Astrocyte (in vitro differentiated cells and primary cell): Measurements from ENCODE around the gene VAMP8. TPM values are rescaled to one million over a fixed set of nuclear protein-coding genes. Genes with fewer than 3 reads are reported as not detected.

Source experiments
- DNase-seq: peaks from one replicate; pipeline ENCODE4 v3.0.0-alpha.2; 2010; ENCODE audit warnings: low read depth
- FAIRE-seq: peaks from 2 replicates; lab custom pipeline; 2011; peaks lifted over from hg19 to GRCh38; lab: Jason Lieb, UNC
- H2AFZ ChIP-seq: 2 replicates; pipeline ENCODE4 v1.6.0; 2012; ENCODE audit warnings: low read depth, low read length, inconsistent platforms
- H3K27ac ChIP-seq: 2 replicates; pipeline ENCODE4 v1.5.1; 2011; ENCODE audit warnings: low read depth, low read length, inconsistent platforms
- H3K27me3 ChIP-seq: 2 replicates; pipeline ENCODE4 v1.6.0; 2011; ENCODE audit warnings: low read length, inconsistent platforms; ENCODE audit not compliant: insufficient read depth
- H3K36me3 ChIP-seq: 2 replicates; pipeline ENCODE4 v1.5.1; 2011; ENCODE audit warnings: low read length, inconsistent platforms; ENCODE audit not compliant: insufficient read depth
- H3K4me1 ChIP-seq: 2 replicates; pipeline ENCODE4 v1.5.1; 2011; ENCODE audit warnings: low read length, inconsistent platforms; ENCODE audit not compliant: insufficient read depth
- H3K4me2 ChIP-seq: 2 replicates; pipeline ENCODE4 v1.6.0; 2012; ENCODE audit warnings: low read length, inconsistent platforms
- H3K4me3 ChIP-seq: 2 replicates; pipeline ENCODE4 v1.5.1; 2011; ENCODE audit warnings: low read depth, mild to moderate bottlenecking, low read length, inconsistent platforms; ENCODE audit not compliant: insufficient read depth
- H3K79me2 ChIP-seq: 2 replicates; pipeline ENCODE4 v1.6.0; 2012; ENCODE audit warnings: mild to moderate bottlenecking, low read length, inconsistent platforms; ENCODE audit not compliant: insufficient read depth
- H3K9ac ChIP-seq: 2 replicates; pipeline ENCODE4 v1.6.0; 2012; ENCODE audit warnings: mild to moderate bottlenecking, low read length, inconsistent platforms
- H3K9me3 ChIP-seq: 2 replicates; pipeline ENCODE4 v1.5.1; 2012; ENCODE audit warnings: low read depth, mild to moderate bottlenecking, low read length, inconsistent platforms; ENCODE audit not compliant: insufficient read depth
- H4K20me1 ChIP-seq: 2 replicates; pipeline ENCODE4 v1.6.0; 2012; ENCODE audit warnings: low read length, inconsistent platforms; ENCODE audit not compliant: insufficient read depth
- H3K27ac Mint-ChIP-seq: one replicate; pipeline ENCODE4 v1.8.0; 2021; ENCODE audit warnings: mild to moderate bottlenecking, mixed read lengths; ENCODE audit not compliant: unreplicated experiment
- H3K27me3 Mint-ChIP-seq: one replicate; pipeline ENCODE4 v1.8.0; 2021; ENCODE audit warnings: low read depth, mixed read lengths; ENCODE audit not compliant: unreplicated experiment
- H3K36me3 Mint-ChIP-seq: one replicate; pipeline ENCODE4 v1.8.0; 2021; ENCODE audit warnings: low read depth, mixed read lengths; ENCODE audit not compliant: unreplicated experiment
- H3K4me1 Mint-ChIP-seq: one replicate; pipeline ENCODE4 v1.8.0; 2021; ENCODE audit warnings: low read depth, mixed read lengths; ENCODE audit not compliant: unreplicated experiment
- H3K4me3 Mint-ChIP-seq: one replicate; pipeline ENCODE4 v1.8.0; 2021; ENCODE audit warnings: mild to moderate bottlenecking, moderate library complexity, mixed read lengths; ENCODE audit not compliant: unreplicated experiment
- H3K9me3 Mint-ChIP-seq: one replicate; pipeline ENCODE4 v1.8.0; 2021; ENCODE audit warnings: mild to moderate bottlenecking, mixed read lengths; ENCODE audit not compliant: unreplicated experiment
- CTCF ChIP-seq: IDR thresholded peaks from 2 replicates; pipeline ENCODE4 v1.5.1; 2011; ENCODE audit warnings: low read depth, mild to moderate bottlenecking, inconsistent platforms, low read length, moderate library complexity; ENCODE audit not compliant: insufficient read depth
- EZH2 ChIP-seq: IDR thresholded peaks from 2 replicates; pipeline ENCODE4 v1.6.1; 2012; ENCODE audit warnings: mild to moderate bottlenecking, low read length, inconsistent platforms; ENCODE audit not compliant: insufficient read depth
- total RNA-seq: library from RNA; stranded (reverse); gene quantifications from 2 replicates; pipeline ENCODE4 v1.2.1, GENCODE V29; 2021

The VAMP8 gene
- total RNA-seq, 1 donor from 2014 or later: 35.3 TPM

GRCh38 chr2:85549826-85550225, 27.6 kb upstream of the VAMP8 start:
- Histone ChIP-seq H3K27me3 (no peaks in the 10 kb centered on the region), H3K4me3 (no peak overlapping the region), H3K4me2 (peak overlapping the region; percentile 66), H3K9me3 (no peaks in the 10 kb centered on the region), H3K36me3 (peaks cover 58% of the 10 kb centered on the region), H3K9ac (peak overlapping the region; percentile 51), H3K4me1 (peaks cover 10% of the 10 kb centered on the region), H4K20me1 (peaks cover 32% of the 10 kb centered on the region), H3K79me2 (no peaks in the 10 kb centered on the region), H2AFZ (no peak overlapping the region), H3K27ac (peak overlapping the region; percentile 65)
- peaks cover 21% of the 10 kb centered on the region for H3K4me1 Mint-ChIP-seq
- H3K27me3 Mint-ChIP-seq: no peaks in the 10 kb centered on the region
- H3K36me3 Mint-ChIP-seq: peaks cover 29% of the 10 kb centered on the region
- TF ChIP-seq EZH2: no peak
- TF ChIP-seq CTCF: no peak
- peak; percentile 93 for DNase-seq
- no peaks in the 10 kb centered on the region for H3K9me3 Mint-ChIP-seq
- H3K4me3 Mint-ChIP-seq: no peak overlapping the region
- H3K27ac Mint-ChIP-seq: peak overlapping the region; percentile 83
- no peak for FAIRE-seq

- Mint-ChIP-seq H3K4me3 (peak overlapping the region; percentile 45), H3K9me3 (no peaks in the 10 kb centered on the region), H3K27me3 (no peaks in the 10 kb centered on the region), H3K36me3 (peaks cover 31% of the 10 kb centered on the region), H3K4me1 (peaks cover 21% of the 10 kb centered on the region), H3K27ac (peak overlapping the region; percentile 83)
- H3K4me3 ChIP-seq: no peak overlapping the region
- peak overlapping the region; percentile 66 for H3K4me2 ChIP-seq
- H3K27ac ChIP-seq: peak overlapping the region; percentile 65
- no peak overlapping the region for H2AFZ ChIP-seq
- TF ChIP-seq EZH2 (no peak), CTCF (no peak)
- peaks cover 58% of the 10 kb centered on the region for H3K36me3 ChIP-seq
- no peak for FAIRE-seq
- no peaks in the 10 kb centered on the region for H3K9me3 ChIP-seq
- no peaks in the 10 kb centered on the region for H3K27me3 ChIP-seq
- no peak for DNase-seq
- H3K4me1 ChIP-seq: peaks cover 10% of the 10 kb centered on the region
- H3K79me2 ChIP-seq: no peaks in the 10 kb centered on the region
- H3K9ac ChIP-seq: peak overlapping the region; percentile 51
- peaks cover 26% of the 10 kb centered on the region for H4K20me1 ChIP-seq
Measured at GRCh38 chr2:85550486-85550885, 26.9 kb upstream of the VAMP8 start.

- no peak overlapping the region for H3K4me2 ChIP-seq
- peaks cover 52% of the 10 kb centered on the region for H3K36me3 ChIP-seq
- DNase-seq (no peak), FAIRE-seq (peak; percentile 67)
- Mint-ChIP-seq H3K27ac (no peak overlapping the region), H3K4me1 (peaks cover 21% of the 10 kb centered on the region), H3K4me3 (peak overlapping the region; percentile 18), H3K27me3 (no peaks in the 10 kb centered on the region), H3K36me3 (peaks cover 24% of the 10 kb centered on the region), H3K9me3 (no peaks in the 10 kb centered on the region)
- no peaks in the 10 kb centered on the region for H3K27me3 ChIP-seq
- no peak overlapping the region for H3K4me3 ChIP-seq
- H4K20me1 ChIP-seq: peaks cover 22% of the 10 kb centered on the region
- no peak overlapping the region for H3K9ac ChIP-seq
- TF ChIP-seq EZH2 (no peak), CTCF (peak; percentile 98)
- no peak overlapping the region for H2AFZ ChIP-seq
- peaks cover 10% of the 10 kb centered on the region for H3K4me1 ChIP-seq
- peaks cover 7% of the 10 kb centered on the region for H3K79me2 ChIP-seq
- no peak overlapping the region for H3K27ac ChIP-seq
- H3K9me3 ChIP-seq: no peaks in the 10 kb centered on the region
Measured at GRCh38 chr2:85551698-85552678, 25.4 kb upstream of the VAMP8 start.
